NCI-H1436 (cell line): ENCODE results near the gene RFTN1.

Source experiments
- DNase-seq: peaks from one replicate; lab custom pipeline; 2025; lab: John Stamatoyannopoulos, UW

Gene RFTN1

GRCh38 chr3:16404349-16404895 is 109.1 kb downstream of the RFTN1 start:
- DNase-seq: no peak

GRCh38 chr3:16402451-16402850 is 111.0 kb downstream of the RFTN1 start:
- no peak for DNase-seq

GRCh38 chr3:16401273-16401672 is 112.2 kb downstream of the RFTN1 start:
- DNase-seq: no peak

GRCh38 chr3:16400106-16400931 is 113.2 kb downstream of the RFTN1 start:
- no peak for DNase-seq

GRCh38 chr3:16399473-16399872 is 114.0 kb downstream of the RFTN1 start:
- DNase-seq: no peak

- DNase-seq: no peak
Measured at GRCh38 chr3:16398648-16399047, 114.9 kb downstream of the RFTN1 start.

- DNase-seq: no peak
Measured at GRCh38 chr3:16396202-16396601, 117.3 kb downstream of the RFTN1 start.

GRCh38 chr3:16395212-16395611 is 118.3 kb downstream of the RFTN1 start:
- no peak for DNase-seq

- DNase-seq: no peak
Measured at GRCh38 chr3:16394639-16395038, 118.9 kb downstream of the RFTN1 start.

- no peak for DNase-seq
Measured at GRCh38 chr3:16392717-16393116, 120.8 kb downstream of the RFTN1 start.

- no peak for DNase-seq
Measured at GRCh38 chr3:16392065-16392464, 121.4 kb downstream of the RFTN1 start.

GRCh38 chr3:16390581-16390980 is 122.9 kb downstream of the RFTN1 start:
- DNase-seq: no peak

GRCh38 chr3:16388850-16389441 is 124.6 kb downstream of the RFTN1 start:
- DNase-seq: no peak

- no peak for DNase-seq
Measured at GRCh38 chr3:16386561-16386960, 126.9 kb downstream of the RFTN1 start.

- DNase-seq: no peak
Measured at GRCh38 chr3:16385151-16385550, 128.3 kb downstream of the RFTN1 start.

- no peak for DNase-seq
Measured at GRCh38 chr3:16383864-16384263, 129.6 kb downstream of the RFTN1 start.

- no peak for DNase-seq
Measured at GRCh38 chr3:16382845-16383244, 130.7 kb downstream of the RFTN1 start.

- DNase-seq: no peak
Measured at GRCh38 chr3:16381426-16381825, 132.1 kb downstream of the RFTN1 start.

GRCh38 chr3:16380421-16380820 is 133.1 kb downstream of the RFTN1 start:
- no peak for DNase-seq

- DNase-seq: no peak
Measured at GRCh38 chr3:16379838-16380237, 133.7 kb downstream of the RFTN1 start.

- DNase-seq: no peak
Measured at GRCh38 chr3:16378920-16379319, 134.6 kb downstream of the RFTN1 start.

- DNase-seq: no peak
Measured at GRCh38 chr3:16378415-16378814, 135.1 kb downstream of the RFTN1 start.

GRCh38 chr3:16377847-16378302 is 135.6 kb downstream of the RFTN1 start:
- DNase-seq: no peak
